HG03457 (cell line): ENCODE data around the gene PSMD14.

ENCODE experiments used
- ATAC-seq: cut with Tn5 transposase; IDR thresholded peaks from one replicate; pipeline ENCODE4 v1.9.1; 2021; ENCODE audit warnings: moderate number of reproducible peaks; ENCODE audit not compliant: unreplicated experiment

The PSMD14 gene

DNA sequence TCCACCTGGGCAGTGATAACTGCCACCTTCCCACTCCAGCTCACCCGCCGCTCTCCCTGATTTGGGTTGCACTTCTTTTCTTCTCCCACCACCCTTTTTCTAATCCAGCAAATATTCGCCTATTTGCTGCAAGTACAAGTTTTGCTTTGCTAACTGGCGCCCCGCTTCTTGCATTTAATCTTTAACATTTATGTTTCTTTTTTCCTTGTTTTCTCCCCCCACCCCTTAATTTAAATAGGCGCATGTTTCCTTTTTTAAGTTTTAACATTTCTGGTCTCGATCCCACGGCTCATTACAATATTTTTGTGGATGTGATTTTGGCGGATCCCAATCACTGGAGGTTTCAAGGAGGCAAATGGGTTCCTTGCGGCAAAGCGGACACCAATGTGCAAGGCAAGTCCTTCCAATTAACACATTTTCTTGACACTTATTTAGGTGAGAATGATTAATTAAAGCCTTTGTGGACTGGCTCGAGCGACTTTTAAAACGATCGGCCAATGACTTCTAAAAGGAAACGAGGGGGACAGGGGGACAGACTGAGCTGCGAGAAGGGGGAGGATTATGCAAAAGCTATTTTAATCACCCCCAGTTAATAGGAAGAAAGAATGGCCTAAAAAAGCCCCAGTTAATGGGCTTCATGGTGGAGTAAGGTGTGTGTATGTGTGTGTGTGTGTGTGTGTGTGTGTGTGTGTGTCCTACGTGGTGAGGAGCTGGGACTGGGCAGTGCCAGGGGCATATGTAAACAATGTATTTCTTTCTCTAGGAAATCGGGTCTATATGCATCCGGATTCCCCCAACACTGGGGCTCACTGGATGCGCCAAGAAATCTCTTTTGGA lies 109.4 kb downstream of the PSMD14 start:
- ATAC-seq, result no peak

GRCh38 chr2:161418275-161418714 lies 110.1 kb downstream of the PSMD14 start:
- ATAC-seq, result no peak

- ATAC-seq, result no peak
Observed at GRCh38 chr2:161418715-161419637, 110.8 kb downstream of the PSMD14 start.

DNA sequence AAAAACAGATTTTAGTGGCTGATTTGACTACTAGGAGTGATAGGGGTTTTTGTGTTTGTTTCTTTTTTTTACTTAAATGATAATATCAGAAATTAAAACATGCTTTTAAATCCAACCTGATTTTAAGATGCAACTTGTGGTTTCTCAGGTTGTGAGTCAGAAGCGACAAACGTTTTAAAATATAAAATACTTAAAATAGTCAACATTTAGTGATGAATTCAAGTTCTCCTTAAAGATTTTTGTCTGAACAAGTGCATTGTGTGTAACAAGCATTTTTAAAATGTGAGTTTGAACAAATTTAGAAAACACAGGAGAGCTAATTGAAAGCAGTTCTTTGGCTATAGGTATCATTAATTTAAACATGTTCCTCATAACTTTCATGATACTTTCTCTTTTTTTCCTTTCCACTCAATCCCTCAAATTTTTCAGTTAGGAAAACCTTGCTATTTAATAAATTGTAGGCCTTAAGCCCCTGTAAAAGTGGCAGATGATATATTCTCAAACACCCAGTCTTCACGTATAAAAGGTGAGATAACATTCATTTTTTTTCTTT lies 111.5 kb downstream of the PSMD14 start:
- no peak for ATAC-seq

DNA sequence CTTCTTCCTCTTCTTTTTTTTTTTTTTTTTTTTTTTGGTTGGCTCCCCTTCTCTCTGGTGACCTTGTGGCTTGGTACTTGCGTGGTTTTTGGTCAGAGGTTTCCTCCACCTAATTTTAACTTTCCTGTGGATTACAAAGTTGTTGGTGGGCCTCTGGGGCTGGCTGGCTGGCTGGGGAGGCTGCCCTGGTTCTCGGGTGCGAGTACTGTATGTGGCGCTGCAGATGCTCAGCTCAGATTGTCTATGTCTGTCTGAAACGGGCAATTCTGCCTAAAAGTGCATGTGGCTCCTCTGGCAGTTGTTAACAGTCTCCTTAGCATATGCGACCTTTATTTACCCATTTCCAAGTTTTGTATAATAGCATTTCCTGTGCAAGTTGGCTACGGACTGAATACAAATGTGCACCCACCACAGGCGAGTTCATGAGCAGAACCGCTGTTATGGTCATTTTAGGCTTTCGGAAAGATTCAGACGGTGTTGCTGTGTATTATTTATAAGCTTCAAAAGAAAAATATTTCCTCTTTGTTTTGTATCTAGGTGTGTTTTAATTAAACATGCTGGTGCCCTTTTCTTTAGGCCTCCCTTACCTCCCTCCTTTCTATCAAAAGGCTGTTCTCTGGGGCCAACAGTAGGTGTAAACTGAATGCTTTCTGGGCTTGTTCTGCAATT lies 112.3 kb downstream of the PSMD14 start:
- ATAC-seq, result no peak

DNA sequence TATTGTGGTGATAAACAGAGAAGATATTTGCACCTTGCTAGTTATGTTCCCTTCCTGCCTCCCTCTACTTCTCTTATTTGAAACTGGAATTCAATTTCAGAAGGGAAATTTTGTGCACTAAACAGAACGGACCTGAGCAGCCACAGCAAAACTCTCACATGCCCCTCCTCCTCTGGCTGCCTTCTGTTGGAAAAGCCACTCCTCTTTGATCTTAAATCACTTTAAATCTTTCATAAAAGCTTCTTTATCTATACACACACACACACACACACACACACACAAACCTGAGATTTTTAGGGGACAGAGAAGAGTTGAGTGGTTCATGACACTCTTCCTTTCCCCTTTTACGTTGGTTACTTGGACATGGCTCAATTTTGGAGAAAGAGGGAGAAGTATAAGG lies 113.5 kb downstream of the PSMD14 start:
- no peak for ATAC-seq

GRCh38 chr2:161422816-161423403 lies 114.7 kb downstream of the PSMD14 start:
- no peak for ATAC-seq

DNA sequence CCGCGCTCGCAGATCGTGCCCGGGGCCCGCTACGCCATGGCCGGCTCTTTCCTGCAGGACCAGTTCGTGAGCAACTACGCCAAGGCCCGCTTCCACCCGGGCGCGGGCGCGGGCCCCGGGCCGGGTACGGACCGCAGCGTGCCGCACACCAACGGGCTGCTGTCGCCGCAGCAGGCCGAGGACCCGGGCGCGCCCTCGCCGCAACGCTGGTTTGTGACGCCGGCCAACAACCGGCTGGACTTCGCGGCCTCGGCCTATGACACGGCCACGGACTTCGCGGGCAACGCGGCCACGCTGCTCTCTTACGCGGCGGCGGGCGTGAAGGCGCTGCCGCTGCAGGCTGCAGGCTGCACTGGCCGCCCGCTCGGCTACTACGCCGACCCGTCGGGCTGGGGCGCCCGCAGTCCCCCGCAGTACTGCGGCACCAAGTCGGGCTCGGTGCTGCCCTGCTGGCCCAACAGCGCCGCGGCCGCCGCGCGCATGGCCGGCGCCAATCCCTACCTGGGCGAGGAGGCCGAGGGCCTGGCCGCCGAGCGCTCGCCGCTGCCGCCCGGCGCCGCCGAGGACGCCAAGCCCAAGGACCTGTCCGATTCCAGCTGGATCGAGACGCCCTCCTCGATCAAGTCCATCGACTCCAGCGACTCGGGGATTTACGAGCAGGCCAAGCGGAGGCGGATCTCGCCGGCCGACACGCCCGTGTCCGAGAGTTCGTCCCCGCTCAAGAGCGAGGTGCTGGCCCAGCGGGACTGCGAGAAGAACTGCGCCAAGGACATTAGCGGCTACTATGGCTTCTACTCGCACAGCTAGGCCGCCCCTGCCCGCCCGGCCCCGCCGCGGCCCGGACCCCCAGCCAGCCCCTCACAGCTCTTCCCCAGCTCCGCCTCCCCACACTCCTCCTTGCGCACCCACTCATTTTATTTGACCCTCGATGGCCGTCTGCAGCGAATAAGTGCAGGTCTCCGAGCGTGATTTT lies 115.5 kb downstream of the PSMD14 start:
- ATAC-seq, result no peak

- no peak for ATAC-seq
Observed at GRCh38 chr2:161424394-161424769, 116.2 kb downstream of the PSMD14 start.

GRCh38 chr2:161424891-161425727 lies 116.9 kb downstream of the PSMD14 start:
- no peak for ATAC-seq

GRCh38 chr2:161425728-161426454 lies 117.7 kb downstream of the PSMD14 start:
- ATAC-seq, result no peak

DNA sequence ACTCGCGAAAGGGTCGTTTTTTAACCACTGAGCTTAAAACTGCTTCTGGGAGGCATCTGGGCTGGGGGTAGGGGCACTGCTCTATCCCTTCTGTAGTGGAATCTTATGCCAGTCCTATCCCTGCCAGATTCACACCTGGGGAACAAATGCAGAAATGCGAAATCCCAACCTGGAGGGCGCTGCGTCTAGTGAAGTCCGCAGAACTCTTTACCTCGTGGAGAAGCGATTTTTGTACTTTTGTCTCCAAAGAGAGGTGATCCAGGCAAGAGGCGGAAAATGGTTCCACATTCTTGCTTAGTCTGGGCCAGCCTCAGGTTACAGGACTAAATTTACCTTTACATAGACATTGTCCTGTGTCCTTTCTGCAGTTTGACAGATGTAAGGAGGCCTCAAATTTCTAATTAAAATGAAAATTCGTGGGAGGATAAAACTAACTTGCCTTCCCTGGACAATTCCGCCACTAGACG lies 118.3 kb downstream of the PSMD14 start:
- ATAC-seq, result no peak

GRCh38 chr2:161426922-161427663 lies 118.9 kb downstream of the PSMD14 start:
- no peak for ATAC-seq

DNA sequence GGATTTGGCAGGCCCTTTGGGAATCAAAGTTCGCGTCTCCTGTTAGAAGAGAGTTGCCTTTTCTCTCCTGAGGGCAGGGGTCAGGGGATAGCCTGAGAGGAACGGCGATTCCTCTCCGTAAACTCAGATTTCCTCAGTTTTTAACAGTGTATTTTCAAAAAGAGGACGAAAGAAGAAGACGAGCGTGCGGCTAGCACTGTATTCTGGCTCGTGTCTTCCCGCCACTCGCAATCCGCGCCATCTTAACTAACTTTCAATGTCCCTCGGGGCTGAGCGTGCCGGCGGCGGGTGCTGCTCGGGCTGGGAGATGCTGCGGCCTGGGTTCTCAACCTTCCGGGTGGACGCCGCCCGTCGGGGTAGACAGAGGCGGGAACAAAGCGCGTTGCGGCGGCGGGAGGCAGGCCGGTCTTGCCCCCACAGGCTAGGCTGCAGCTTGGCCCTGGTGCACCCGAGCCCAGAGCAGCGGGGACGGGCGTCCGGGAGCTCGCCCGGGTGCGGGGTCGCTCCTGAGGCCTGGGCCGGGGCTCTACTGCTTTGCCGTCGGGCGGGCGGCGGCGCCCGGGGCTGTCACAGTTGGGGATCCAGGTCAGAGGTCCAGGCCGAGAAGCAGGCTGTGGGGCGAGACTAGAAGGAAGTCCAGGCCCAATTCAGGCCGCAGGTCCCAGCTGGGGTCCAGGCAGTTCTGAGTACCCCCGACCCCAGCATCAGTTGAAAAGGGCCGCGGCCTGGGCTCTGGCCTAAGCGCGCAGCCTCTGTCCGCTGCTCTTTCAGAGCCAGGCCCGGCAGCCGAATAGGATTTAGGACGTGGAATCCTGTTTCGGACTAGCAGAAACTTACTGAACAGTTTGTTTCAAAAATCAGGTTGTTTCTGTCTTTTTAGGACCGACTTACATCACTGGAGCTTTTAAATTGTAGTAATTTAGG lies 119.7 kb downstream of the PSMD14 start:
- ATAC-seq, result no peak

DNA sequence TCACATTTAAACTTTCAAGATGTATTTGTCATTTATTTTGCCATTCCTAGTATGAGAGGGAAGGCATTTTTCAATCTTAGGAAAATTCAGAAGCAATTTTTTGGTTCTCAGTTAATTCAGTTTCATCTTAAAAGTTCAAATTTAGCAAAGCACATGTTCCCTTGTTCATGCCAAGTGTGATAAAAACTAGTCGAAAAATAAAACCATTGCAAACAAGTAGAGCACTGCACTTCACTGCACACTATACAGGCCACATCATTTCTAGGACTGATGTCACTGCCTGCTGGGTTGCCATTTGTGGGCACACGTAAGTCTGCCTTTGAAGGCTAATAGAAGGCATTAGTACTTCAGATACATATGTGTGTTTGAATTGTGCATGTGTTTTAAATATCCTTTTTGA lies 122.2 kb downstream of the PSMD14 start:
- ATAC-seq, result no peak

GRCh38 chr2:161432107-161432506 lies 123.9 kb downstream of the PSMD14 start:
- no peak for ATAC-seq
